Measurements from ENCODE around the gene PTPRG.

The PTPRG gene

GRCh38 chr3:62143843-62144450, 582.6 kb downstream of the PTPRG start:
- no peak for TF ChIP-seq ZNF274 (IDR thresholded peaks at IDR 0.05; ENCODE audit: low read depth, low read length)
- no peak overlapping the region for H3K4me3 ChIP-seq (ENCODE audit: low read length)

- no peak overlapping the region for H3K4me3 ChIP-seq (ENCODE audit: low read length)
- no peak for TF ChIP-seq ZNF274 (IDR thresholded peaks at IDR 0.05; ENCODE audit: low read depth, low read length)
These were observed 583.1 kb downstream of the PTPRG start for GRCh38 chr3:62144482-62144881.

- no peak overlapping the region for H3K4me3 ChIP-seq (ENCODE audit: low read length)
- no peak for TF ChIP-seq ZNF274 (IDR thresholded peaks at IDR 0.05; ENCODE audit: low read depth, low read length)
These were observed 583.9 kb downstream of the PTPRG start for GRCh38 chr3:62145086-62145757.

DNA sequence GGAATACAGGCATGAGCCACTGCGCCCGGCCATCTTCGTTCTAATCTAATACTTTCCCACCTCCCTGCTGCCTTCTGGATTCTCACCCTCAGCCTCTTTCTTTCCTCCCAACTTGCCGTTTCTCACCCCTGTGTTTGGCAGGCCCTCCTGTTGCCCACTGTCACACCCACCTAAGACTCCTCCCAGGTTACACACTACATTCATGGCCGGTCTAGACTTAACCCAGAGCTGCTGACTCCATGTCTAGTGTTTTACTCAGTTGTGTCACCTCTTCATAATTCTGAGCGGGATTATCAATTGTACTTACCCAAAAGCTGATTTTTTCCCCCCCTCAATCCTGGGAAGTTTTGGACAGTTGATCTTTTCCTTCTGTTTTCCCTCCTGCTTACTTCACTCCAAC, 588.2 kb downstream of the PTPRG start:
- TF ChIP-seq ZNF274 (IDR thresholded peaks at IDR 0.05; ENCODE audit: low read depth, low read length) = no peak
- no peak overlapping the region for H3K4me3 ChIP-seq (ENCODE audit: low read length)

DNA sequence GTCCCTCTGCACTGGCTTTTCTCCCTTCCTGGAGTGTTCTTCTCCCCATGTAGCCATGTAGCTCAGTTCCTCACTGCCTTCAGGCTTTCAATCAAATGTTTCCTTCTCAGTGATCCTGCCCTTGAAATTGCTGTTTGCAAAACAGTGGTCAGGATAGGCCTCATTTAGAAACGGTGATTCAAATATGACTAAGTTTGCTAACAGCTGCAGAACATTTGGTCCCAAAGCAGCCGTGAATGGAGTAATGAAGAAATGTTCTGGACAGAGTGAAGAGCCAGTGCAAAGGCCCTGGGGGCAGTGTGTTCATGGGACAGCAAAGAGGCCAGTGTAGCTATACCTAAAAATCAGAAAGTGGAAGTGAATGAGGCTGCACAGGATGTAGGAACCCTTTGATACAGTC, 588.6 kb downstream of the PTPRG start:
- TF ChIP-seq ZNF274 (IDR thresholded peaks at IDR 0.05; ENCODE audit: low read depth, low read length) = no peak
- H3K4me3 ChIP-seq (ENCODE audit: low read length) = no peak overlapping the region

- TF ChIP-seq ZNF274 (IDR thresholded peaks at IDR 0.05; ENCODE audit: low read depth, low read length) = no peak
- H3K4me3 ChIP-seq (ENCODE audit: low read length) = no peak overlapping the region
These were observed 590.2 kb downstream of the PTPRG start for GRCh38 chr3:62151591-62151990.

DNA sequence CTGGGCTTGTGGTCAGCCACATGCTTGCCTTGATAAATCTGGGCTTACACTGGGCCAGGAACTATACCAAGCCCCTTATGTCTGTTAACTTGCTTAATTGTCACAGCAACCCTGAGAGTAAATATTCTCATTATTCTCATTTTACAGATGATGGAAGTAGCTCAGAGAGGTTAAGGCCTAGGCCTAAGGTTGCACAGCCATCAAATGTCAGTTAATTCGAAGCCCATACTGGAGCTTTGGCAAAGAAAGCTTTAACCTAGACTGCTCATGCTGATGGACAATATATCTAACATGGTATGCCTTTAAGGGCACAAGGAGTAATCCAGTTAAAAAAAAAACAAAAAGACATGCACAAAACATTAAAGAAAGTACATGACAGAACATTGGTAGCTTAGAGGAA, 591.9 kb downstream of the PTPRG start:
- no peak for TF ChIP-seq ZNF274 (IDR thresholded peaks at IDR 0.05; ENCODE audit: low read depth, low read length)

DNA sequence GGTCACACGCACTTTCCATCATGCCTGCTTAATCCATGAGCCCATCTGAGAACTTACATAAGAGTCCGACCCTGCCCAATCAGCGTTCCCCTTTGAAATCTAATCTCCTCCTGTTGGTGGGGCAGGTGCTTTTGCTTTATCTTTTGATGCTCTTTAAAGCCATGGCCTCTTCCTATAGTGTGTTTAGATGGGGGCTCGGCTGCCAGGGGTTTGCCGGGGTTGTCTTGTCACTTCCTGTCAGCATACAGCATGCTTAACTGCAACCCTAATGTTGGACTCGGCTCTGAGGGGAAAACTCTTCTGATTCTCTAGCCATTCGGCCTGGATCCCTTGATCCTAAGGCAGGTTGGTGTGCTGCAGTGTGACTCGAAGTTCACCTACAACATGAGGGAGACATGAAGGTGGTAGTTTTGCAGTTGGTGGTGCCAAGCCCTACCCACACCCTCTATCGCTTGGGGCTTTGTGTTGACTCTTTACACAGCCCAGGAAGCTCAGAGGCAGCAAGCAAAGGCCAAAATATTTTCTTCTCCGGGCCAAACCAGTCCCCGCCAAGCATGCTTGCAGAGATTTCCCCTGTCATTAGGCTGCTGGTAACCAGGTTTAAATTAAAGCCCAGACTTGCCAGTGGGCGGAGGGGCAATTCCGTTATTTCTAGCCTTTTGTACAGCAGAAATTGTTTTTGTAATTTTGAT, 593.2 kb downstream of the PTPRG start:
- TF ChIP-seq ZNF274 (IDR thresholded peaks at IDR 0.05; ENCODE audit: low read depth, low read length) = no peak
- no peak overlapping the region for H3K4me3 ChIP-seq (ENCODE audit: low read length)

More for the DNA sequence above, 591.9 kb downstream of the PTPRG start:
- H3K4me3 ChIP-seq (ENCODE audit: low read length) = no peak overlapping the region

DNA sequence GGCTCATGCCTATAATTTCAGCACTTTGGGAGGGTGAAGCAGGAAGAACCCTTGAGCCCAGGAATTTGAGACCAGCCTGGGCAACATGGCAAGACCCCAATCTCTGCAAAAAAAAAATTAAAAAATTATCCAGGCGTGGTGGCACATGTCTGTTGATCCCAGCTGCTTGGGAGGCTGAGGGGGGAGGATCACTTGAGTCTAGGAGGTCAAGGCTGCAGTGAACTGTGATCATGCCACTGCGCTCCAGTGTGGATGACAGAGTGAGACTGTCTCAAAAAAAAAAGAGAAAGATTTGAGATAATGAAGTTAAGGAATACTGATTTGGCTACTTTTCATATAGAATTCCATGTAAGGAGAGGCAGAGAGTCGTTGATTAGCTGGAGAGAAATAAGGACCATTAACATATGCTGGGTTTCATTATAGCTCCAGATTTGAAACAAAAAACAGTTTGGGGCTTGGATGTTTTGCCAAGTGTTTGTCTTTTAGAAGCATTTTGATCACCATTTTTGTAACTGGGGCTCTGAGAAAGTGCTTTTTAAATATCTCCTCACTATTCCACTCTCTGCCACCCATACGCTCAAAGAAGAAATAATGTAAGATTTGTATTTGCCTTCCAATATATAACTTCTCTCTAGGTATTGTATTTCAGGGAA, 597.8 kb downstream of the PTPRG start:
- no peak overlapping the region for H3K4me3 ChIP-seq (ENCODE audit: low read length)
- no peak for TF ChIP-seq ZNF274 (IDR thresholded peaks at IDR 0.05; ENCODE audit: low read depth, low read length)

GRCh38 chr3:62159709-62160092, 598.3 kb downstream of the PTPRG start:
- no peak for TF ChIP-seq ZNF274 (IDR thresholded peaks at IDR 0.05; ENCODE audit: low read depth, low read length)
- no peak overlapping the region for H3K4me3 ChIP-seq (ENCODE audit: low read length)

DNA sequence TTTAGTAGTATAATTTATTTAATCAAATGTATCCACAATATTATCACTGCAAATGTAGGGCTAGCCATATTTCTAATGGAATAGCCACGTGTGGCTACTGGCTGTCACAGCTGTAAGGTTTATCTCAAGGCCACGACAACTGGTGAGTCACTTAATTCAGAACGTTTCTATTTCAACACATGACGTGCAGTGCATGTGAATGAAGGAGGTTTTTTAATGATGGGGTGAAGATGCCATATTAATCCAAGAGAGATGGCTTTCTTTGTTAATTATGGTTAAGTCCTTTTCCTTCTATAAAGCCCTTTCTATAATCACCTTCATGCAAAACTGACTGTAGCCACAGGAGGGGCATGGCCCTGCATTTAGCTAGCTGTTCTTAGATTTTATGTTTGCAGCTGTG, 600.0 kb downstream of the PTPRG start:
- no peak overlapping the region for H3K4me3 ChIP-seq (ENCODE audit: low read length)
- TF ChIP-seq ZNF274 (IDR thresholded peaks at IDR 0.05; ENCODE audit: low read depth, low read length) = no peak

GRCh38 chr3:62164196-62164595, 602.8 kb downstream of the PTPRG start:
- no peak for TF ChIP-seq ZNF274 (IDR thresholded peaks at IDR 0.05; ENCODE audit: low read depth, low read length)
- no peak overlapping the region for H3K4me3 ChIP-seq (ENCODE audit: low read length)

GRCh38 chr3:62164746-62165145, 603.4 kb downstream of the PTPRG start:
- no peak for TF ChIP-seq ZNF274 (IDR thresholded peaks at IDR 0.05; ENCODE audit: low read depth, low read length)
- H3K4me3 ChIP-seq (ENCODE audit: low read length) = no peak overlapping the region

GRCh38 chr3:62167566-62168262, 606.3 kb downstream of the PTPRG start:
- no peak overlapping the region for H3K4me3 ChIP-seq (ENCODE audit: low read length)
- no peak for TF ChIP-seq ZNF274 (IDR thresholded peaks at IDR 0.05; ENCODE audit: low read depth, low read length)
